Retinal pigment epithelial cell (primary cell): Measurements from ENCODE around the gene TNFRSF12A.

Experiments used
- DNase-seq: peaks from one replicate; pipeline ENCODE4 v3.0.0-alpha.2; 2010; ENCODE audit warnings: low read depth
- H3K4me3 ChIP-seq: 2 replicates; pipeline ENCODE4 v1.5.1; 2011; ENCODE audit warnings: mild to moderate bottlenecking, low read length, control low read depth, moderate library complexity
- TF ChIP-seq, protein P1 (sequence below): conservative IDR thresholded peaks from 2 replicates; pipeline ENCODE4 v1.5.1; 2011; ENCODE audit warnings: low read depth, low read length, control low read depth, inconsistent platforms

The TNFRSF12A gene

DNA sequence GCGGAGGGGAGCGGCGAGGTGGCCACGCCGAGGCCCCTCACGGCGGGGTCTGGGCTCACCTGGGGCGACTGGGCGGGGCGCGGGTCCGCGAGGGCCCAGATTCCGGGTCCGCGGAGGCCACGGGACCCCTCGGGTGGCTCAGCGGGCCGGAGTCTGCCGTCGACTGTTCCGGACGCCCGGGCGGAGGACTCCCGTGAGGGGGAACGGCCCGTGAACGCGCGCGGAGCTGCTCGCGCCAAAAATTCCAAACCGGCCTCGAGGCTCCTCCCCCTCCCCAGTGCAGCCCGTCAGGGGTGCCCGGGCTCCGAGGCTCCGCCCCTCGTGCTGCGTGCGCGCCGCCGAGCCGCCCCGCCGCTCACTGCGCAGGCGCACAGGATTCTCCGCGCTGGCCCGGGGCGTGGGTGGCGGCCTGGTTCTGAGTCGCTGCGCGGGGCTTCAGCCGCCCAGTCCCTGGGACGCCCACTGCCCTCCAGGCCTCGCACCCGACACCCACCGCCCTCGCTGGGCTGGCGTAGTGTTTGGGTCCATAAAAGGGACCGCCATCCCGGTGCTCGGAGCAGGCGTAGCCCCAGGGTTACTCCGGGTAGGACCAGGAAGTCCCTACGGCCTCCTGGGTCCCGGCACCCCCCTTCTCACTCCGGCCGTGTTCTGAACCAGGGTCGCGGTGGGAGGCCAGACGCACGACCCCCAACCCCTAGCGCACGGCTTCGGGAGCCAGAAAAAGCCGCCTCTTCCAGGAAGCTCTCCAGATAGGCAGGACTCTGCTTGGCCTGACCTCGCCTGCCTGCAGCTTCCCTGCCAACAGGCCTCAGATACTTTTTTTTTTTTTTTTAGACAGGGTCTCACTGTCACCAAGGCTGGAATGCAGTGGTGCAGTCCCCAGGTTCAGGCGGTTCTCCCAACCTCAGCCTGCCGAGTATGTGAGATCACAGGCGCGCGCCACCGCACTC, 39.7 kb upstream of the TNFRSF12A start, which contains the start of gene PKMYT1:
PKMYT1 (minus strand) TSS at position 220 of the 950 bp plus-strand sequence. CDS start 789 bp downstream, outside the sequence.
- TF ChIP-seq, protein P1, sequence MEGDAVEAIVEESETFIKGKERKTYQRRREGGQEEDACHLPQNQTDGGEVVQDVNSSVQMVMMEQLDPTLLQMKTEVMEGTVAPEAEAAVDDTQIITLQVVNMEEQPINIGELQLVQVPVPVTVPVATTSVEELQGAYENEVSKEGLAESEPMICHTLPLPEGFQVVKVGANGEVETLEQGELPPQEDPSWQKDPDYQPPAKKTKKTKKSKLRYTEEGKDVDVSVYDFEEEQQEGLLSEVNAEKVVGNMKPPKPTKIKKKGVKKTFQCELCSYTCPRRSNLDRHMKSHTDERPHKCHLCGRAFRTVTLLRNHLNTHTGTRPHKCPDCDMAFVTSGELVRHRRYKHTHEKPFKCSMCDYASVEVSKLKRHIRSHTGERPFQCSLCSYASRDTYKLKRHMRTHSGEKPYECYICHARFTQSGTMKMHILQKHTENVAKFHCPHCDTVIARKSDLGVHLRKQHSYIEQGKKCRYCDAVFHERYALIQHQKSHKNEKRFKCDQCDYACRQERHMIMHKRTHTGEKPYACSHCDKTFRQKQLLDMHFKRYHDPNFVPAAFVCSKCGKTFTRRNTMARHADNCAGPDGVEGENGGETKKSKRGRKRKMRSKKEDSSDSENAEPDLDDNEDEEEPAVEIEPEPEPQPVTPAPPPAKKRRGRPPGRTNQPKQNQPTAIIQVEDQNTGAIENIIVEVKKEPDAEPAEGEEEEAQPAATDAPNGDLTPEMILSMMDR: no peak
- no peak for DNase-seq
- peak within 1 kb of the TSS; percentile 70 for H3K4me3 ChIP-seq

DNA sequence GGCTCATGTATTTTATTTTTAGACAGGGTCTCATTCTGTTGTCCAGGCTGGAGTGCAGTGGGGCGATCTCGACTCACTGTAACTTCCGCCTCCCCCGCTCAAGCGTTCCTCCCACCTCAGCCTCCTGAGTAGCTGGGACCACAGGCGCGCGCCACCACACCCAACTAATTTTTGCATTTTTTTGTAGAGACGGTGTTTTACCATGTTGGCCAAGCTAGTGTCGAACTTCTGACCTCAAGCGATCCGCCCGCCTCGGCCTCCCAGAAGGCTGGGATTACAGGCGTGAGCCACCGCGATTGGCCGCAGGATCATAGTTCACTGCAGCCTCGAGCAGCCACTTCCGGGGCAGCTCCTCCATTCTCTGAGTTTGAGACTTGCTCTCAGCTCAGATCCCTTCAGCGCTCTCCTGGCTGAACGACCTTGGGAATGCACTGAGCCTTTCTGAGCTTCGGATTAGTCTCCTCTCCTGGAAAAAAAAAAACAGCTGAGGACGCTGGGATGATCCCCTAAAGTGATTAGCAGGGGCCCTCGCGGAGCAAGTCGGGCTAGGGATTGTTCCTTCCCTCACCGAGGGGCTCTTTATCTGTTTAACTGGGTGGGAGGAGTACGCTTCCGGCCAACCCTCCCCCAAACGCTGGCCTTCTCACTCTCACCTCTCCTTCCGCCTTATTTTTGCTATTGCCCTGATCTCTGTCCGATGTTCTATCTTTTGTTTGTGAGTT, 38.8 kb upstream of the TNFRSF12A start:
- TF ChIP-seq, protein P1: no peak
- DNase-seq: no peak
- H3K4me3 ChIP-seq: no peak overlapping the region

DNA sequence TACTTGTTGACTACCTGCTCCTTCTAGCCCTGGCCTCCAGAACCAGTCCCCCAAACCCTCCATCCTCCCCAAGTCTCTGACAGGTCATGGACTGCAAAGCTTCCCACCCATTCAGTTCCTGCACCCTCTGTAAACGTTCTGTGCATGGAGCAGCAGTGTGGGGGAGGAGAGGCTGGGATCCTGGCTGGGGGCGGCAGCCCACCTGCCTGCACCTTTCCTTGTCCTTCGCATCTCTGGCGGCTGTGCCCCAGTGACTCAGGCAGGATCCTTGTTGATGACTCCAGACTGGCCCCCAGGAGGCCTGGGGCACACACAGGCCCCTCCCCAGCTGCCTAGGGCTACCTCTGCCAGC, 38.3 kb upstream of the TNFRSF12A start:
- no peak for DNase-seq
- TF ChIP-seq, protein P1: no peak
- H3K4me3 ChIP-seq: no peak overlapping the region

DNA sequence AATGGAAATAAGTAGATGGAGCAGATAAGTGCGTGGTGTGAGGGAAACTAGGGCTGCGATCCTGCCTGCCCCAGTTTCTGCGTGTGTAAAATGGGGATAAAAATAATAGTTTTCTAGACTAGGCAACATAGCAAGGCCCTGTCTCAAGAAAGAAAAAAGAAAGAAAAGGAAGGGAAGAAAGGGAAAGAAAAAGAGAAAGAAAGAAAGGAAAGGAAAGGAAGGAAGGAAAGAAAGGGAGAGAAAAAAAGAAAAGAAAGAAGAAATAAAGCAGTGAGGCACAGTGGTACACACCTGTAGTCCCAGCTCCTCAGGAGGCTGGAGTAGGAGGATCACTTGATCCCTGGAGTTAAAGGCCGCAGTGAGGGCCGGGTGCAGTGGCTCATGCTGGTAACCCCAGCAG, 37.8 kb upstream of the TNFRSF12A start:
- no peak for DNase-seq
- H3K4me3 ChIP-seq: no peak overlapping the region
- TF ChIP-seq, protein P1: no peak

DNA sequence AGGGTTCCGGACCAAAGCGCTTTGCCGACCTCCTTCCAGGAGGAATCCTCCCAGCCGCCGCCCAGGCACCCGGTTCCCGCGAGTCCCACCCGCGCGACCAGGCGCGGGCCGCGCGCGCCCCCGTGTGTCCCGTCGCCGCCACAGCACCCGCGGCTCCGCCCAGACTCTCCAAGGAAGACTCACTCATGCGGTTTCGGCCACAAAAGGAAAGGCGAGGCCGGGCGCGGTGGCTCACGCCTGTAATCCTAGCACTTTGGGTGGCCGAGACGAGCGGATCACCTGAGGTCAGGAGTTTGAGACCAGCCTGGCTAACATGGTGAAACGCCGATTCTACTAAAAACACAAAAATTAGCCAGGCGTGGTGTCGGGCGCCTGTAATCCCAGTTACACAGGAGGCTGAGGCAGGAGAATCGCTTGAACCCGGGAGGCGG, 36.4 kb upstream of the TNFRSF12A start:
- no peak for DNase-seq
- peak overlapping the region; percentile 17 for H3K4me3 ChIP-seq

DNA sequence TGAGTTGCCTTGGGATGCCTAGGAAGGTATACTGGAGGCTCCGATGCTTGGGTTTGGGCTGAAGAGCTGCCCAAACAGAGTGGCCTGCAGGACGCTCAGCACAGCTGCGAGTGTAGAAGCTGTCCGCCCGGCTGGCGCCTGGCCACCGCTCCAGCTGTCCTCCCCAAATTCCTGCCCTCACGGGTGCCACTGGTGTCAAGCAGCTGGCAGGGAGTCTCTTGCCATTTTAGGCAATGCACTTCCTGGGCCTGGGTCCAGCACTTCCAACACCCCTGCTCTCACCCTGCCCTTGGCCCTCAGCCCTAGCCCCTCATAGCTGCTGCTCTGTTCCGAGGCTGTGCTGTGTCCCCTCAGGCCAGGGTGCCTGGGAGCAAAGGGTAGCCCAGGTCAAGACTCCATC, 34.7 kb upstream of the TNFRSF12A start:
- TF ChIP-seq, protein P1: no peak
- DNase-seq: no peak
- no peak overlapping the region for H3K4me3 ChIP-seq

More for the DNA sequence above, 36.4 kb upstream of the TNFRSF12A start:
- TF ChIP-seq, protein P1: peak; percentile 67
